ENCODE measurements around the gene NFATC2.

DNA sequence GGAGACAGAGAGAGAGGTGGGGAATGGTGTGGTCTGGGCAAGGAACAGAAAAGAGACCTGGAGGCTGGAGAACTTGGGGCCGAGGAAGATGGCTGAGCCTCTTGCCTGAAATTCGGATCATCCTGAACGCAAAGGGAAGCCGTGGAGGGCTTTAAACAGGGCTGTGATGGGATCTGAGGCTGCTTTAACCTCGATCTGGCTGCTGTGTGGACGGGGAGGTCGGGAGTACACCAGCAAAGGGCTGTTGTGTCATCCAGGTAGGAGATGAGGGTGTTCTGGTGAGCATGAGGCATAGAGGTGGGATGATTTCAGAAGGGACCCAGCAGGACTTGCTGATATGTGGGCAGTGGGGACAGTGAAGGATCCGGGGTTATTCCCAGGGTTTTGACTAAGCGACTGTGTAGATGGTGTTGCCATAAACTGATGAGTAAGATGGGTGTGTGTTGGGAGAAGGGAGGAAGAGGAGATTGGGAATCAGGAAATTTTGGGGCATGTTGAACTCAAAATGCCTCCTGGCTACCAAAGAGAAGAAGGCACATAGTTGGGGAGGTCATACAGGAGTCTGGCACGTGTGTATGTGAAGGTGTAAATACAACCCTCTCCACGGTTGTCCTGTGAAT, 158.5 kb downstream of the NFATC2 start:
- TF ChIP-seq, protein P1, sequence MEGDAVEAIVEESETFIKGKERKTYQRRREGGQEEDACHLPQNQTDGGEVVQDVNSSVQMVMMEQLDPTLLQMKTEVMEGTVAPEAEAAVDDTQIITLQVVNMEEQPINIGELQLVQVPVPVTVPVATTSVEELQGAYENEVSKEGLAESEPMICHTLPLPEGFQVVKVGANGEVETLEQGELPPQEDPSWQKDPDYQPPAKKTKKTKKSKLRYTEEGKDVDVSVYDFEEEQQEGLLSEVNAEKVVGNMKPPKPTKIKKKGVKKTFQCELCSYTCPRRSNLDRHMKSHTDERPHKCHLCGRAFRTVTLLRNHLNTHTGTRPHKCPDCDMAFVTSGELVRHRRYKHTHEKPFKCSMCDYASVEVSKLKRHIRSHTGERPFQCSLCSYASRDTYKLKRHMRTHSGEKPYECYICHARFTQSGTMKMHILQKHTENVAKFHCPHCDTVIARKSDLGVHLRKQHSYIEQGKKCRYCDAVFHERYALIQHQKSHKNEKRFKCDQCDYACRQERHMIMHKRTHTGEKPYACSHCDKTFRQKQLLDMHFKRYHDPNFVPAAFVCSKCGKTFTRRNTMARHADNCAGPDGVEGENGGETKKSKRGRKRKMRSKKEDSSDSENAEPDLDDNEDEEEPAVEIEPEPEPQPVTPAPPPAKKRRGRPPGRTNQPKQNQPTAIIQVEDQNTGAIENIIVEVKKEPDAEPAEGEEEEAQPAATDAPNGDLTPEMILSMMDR (conservative IDR thresholded peaks at IDR 0.05; ENCODE audit: low read length) = no peak
- no peak for TF ChIP-seq EZH2phosphoT487 (IDR thresholded peaks at IDR 0.05; ENCODE audit: borderline replicate concordance)
